CD4-positive, alpha-beta T cell treated with Interferon alpha-2 for 1 hour (primary cell): Measurements from ENCODE around the gene GARIN3.
"Not testable (repeated sequence)": the region's sequence is repeated elsewhere in the genome, so short reads cannot be mapped to it uniquely, and the experiment has no call there.

ENCODE experiments used
- DNase-seq, 2 donors: peaks; one replicate each; pipeline ENCODE4 v3.0.0-alpha.2; 2020 to 2022

Gene GARIN3

GRCh38 chr5:157166214-157167213 lies at the start of gene GARIN3:
Gene GARIN3, minus strand, starts transcription at chr5:157166264. Its CDS starts 96 bp downstream, at chr5:157166168.
- no peak for DNase-seq

GRCh38 chr5:157215514-157216167 lies 49.6 kb upstream of the GARIN3 start:
- no peak for DNase-seq

GRCh38 chr5:157214861-157215513 lies 48.9 kb upstream of the GARIN3 start:
- DNase-seq: peak in 1 of 2 donors; percentile 66

GRCh38 chr5:157214415-157214814 lies 48.4 kb upstream of the GARIN3 start:
- no peak for DNase-seq

- DNase-seq: peak in 1 of 2 donors; percentile 39
These were observed 47.6 kb upstream of the GARIN3 start for GRCh38 chr5:157213527-157214243.

- no peak for DNase-seq
These were observed 46.2 kb upstream of the GARIN3 start for GRCh38 chr5:157212307-157212706.

- DNase-seq: not testable (repeated sequence)
These were observed 44.6 kb upstream of the GARIN3 start for GRCh38 chr5:157210652-157211051.

GRCh38 chr5:157205708-157206107 lies 39.6 kb upstream of the GARIN3 start:
- no peak for DNase-seq

- peak; percentile 52 to 68 for DNase-seq
These were observed 38.7 kb upstream of the GARIN3 start for GRCh38 chr5:157204765-157205164.

- peak in 1 of 2 donors; percentile 33 for DNase-seq
These were observed 37.4 kb upstream of the GARIN3 start for GRCh38 chr5:157203417-157203816.

GRCh38 chr5:157201857-157202256 lies 35.8 kb upstream of the GARIN3 start:
- DNase-seq: no peak

- DNase-seq: peak in 1 of 2 donors; percentile 65
These were observed 32.4 kb upstream of the GARIN3 start for GRCh38 chr5:157198277-157198986.

GRCh38 chr5:157197086-157197485 lies 31.0 kb upstream of the GARIN3 start:
- DNase-seq: peak; percentile 33 to 58

- DNase-seq: peak in 1 of 2 donors; percentile 68
These were observed 30.0 kb upstream of the GARIN3 start for GRCh38 chr5:157196045-157196444.

GRCh38 chr5:157193699-157194424 lies 27.8 kb upstream of the GARIN3 start:
- DNase-seq: peak; percentile 62 to 78

GRCh38 chr5:157189223-157189622 lies 23.2 kb upstream of the GARIN3 start:
- DNase-seq: no peak

- DNase-seq: no peak
These were observed 22.2 kb upstream of the GARIN3 start for GRCh38 chr5:157188270-157188669.

GRCh38 chr5:157187046-157187754 lies 21.1 kb upstream of the GARIN3 start:
- no peak for DNase-seq

GRCh38 chr5:157186309-157187045 lies 20.4 kb upstream of the GARIN3 start:
- no peak for DNase-seq

- not testable (repeated sequence) for DNase-seq
These were observed 19.1 kb upstream of the GARIN3 start for GRCh38 chr5:157185122-157185521.
